Right lobe of liver (tissue), 4 donors: ENCODE results near the gene PRM1.

Experiments
- POLR2A ChIP-seq: fragments of 450-650 bp; IDR thresholded peaks from one replicate; pipeline ENCODE4 v1.6.1; 2017; ENCODE audit warnings: antibody characterized with exemption, mild to moderate bottlenecking
- TF ChIP-seq, protein P1 (sequence below), 4 donors: fragments of 200-600 bp in 3 of 4; fragments of 450-650 bp in 1 of 4; IDR thresholded peaks; one replicate each; pipeline versions ENCODE4 v1.5.1 to v1.8.0; 2016 to 2022; ENCODE audit warnings: antibody characterized with exemption in 4 of 4, mild to moderate bottlenecking in 2 of 4
- donor health status: DM: no; HTN: no; CAD: no.
- donor health status: DM: no; HTN: no; CAD: no.
- donor health status: DM: no; HTN: yes; CAD: no.

DNA sequence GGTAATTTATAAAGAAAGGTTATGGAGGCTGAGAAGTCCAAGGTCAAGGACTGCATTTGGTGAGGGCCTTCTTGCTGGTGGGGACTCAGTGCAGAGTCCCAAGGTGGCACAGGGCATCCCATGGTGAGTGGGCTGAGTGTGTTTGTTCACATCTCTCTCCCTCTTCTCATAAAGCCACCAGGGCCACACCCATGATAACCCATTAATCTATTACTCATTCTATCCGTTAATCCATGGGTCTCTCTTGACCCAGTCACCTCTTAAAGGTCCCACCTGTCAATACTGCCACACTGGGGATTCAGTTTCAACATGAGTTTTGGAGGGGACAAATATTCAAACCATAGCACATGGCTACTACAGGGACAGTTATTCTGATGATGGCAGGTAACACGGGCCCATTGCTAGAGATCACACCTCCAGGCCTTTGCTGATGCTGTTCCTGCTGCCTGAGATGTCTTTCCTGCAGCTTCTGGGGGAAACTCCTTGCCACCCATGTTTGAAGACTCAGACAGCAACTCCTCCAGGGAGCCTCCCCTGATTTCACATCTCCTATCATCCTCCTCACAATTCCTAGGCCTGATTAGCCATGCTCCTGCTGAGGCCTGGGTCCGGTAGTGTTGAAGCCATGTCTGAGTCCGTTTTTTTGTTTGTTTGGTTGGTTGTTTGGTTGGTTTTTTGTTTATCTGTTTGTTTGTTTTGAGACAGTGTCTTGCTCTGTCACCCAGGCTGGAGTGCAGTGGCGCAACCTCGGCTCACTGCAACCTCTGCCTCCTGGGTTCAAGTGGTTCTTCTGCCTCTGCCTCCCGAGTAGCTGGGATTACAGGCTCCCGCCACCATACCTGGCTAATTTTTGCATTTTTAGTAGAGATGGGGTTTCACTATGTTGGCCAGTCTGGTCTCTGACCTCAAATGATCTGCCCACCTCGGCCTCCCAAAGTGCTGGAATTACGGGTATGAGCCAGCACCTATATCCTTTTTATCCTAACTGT lies 41.2 kb downstream of the PRM1 start:
- TF ChIP-seq, protein P1, sequence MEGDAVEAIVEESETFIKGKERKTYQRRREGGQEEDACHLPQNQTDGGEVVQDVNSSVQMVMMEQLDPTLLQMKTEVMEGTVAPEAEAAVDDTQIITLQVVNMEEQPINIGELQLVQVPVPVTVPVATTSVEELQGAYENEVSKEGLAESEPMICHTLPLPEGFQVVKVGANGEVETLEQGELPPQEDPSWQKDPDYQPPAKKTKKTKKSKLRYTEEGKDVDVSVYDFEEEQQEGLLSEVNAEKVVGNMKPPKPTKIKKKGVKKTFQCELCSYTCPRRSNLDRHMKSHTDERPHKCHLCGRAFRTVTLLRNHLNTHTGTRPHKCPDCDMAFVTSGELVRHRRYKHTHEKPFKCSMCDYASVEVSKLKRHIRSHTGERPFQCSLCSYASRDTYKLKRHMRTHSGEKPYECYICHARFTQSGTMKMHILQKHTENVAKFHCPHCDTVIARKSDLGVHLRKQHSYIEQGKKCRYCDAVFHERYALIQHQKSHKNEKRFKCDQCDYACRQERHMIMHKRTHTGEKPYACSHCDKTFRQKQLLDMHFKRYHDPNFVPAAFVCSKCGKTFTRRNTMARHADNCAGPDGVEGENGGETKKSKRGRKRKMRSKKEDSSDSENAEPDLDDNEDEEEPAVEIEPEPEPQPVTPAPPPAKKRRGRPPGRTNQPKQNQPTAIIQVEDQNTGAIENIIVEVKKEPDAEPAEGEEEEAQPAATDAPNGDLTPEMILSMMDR (IDR thresholded peaks at IDR 0.05): no peak
- TF ChIP-seq POLR2A: no peak
